Endothelial cell of umbilical vein (primary cell): ENCODE measurements around the gene CNR2. TPM values are rescaled to one million over a fixed set of nuclear protein-coding genes. Genes with fewer than 3 reads are reported as not detected.
"Not testable (repeated sequence)": the region's sequence is repeated elsewhere in the genome, so short reads cannot be mapped to it uniquely, and the experiment has no call there.

Experiments used
- BruUV-seq: library from RNA; stranded (reverse); fragments of 400-500 nt; replicated peaks from 2 replicates; lab custom pipeline; 2021; lab: Mats Ljungman, UMichigan
- CTCF ChIA-PET: fragments of 300-600, 350-600 bp; sonication (Branson Sonifier 250); formaldehyde crosslinking; loops from one replicate; lab custom pipeline; 2021; ENCODE audit warnings: antibody characterized with exemption, inconsistent platforms; lab: Charles Lee
- POLR2A ChIA-PET: fragments of 300-600, 350-600 bp; sonication (Branson Sonifier 250); formaldehyde crosslinking; loops from one replicate; lab custom pipeline; 2021; ENCODE audit warnings: antibody characterized with exemption, inconsistent platforms; lab: Charles Lee
- DNase-seq: peaks from one replicate; pipeline ENCODE4 v3.0.0-alpha.2; 2011; ENCODE audit warnings: low read depth, low spot score
- FAIRE-seq: peaks from 2 replicates; lab custom pipeline; 2011; peaks lifted over from hg19 to GRCh38; lab: Jason Lieb, UNC
- H2AFZ ChIP-seq: 2 replicates; pipeline ENCODE4 v1.6.0; 2012; ENCODE audit warnings: low read depth, low read length, control low read depth, inconsistent platforms
- H3K27ac ChIP-seq: 2 replicates; pipeline ENCODE4 v1.5.1; 2011; ENCODE audit warnings: low read depth, mild to moderate bottlenecking, control low read depth, low read length, moderate library complexity; ENCODE audit not compliant: insufficient read depth
- H3K27me3 ChIP-seq, 2 experiments: 2 replicates each; pipeline versions ENCODE4 v1.6.0 to v1.6.1; 2011; ENCODE audit warnings: low read length in 2 of 2, mixed read lengths in 1 of 2; ENCODE audit not compliant: control insufficient read depth in 2 of 2, insufficient read depth in 2 of 2
- H3K36me3 ChIP-seq, 2 experiments: 2 replicates in 1 of 2; 3 replicates in 1 of 2; pipeline ENCODE4 v1.5.1; 2011; ENCODE audit warnings: low read length in 2 of 2, mild to moderate bottlenecking in 1 of 2, moderate library complexity in 1 of 2; ENCODE audit not compliant: control insufficient read depth in 2 of 2, insufficient read depth in 2 of 2; ENCODE audit errors: extremely low read depth in 1 of 2
- H3K4me1 ChIP-seq: 3 replicates; pipeline ENCODE4 v1.5.1; 2011; ENCODE audit warnings: mild to moderate bottlenecking, low read length; ENCODE audit not compliant: control insufficient read depth, insufficient read depth; ENCODE audit errors: extremely low read depth
- H3K4me2 ChIP-seq: 2 replicates; pipeline ENCODE4 v1.6.1; 2011; ENCODE audit warnings: low read length, control low read depth, mixed read lengths; ENCODE audit not compliant: insufficient read depth
- H3K4me3 ChIP-seq, 3 experiments: fragments of 200-600 bp in 1 of 3; sonication (generic), shearing (Covaris generic) in 1 of 3; replicated peaks in 1 of 3; 2 replicates each; pipeline ENCODE4 v1.5.1; 2011 to 2016; ENCODE audit warnings: control low read depth in 3 of 3, low read length in 3 of 3, mild to moderate bottlenecking in 2 of 3, inconsistent platforms in 1 of 3, low read depth in 1 of 3, moderate library complexity in 1 of 3; ENCODE audit not compliant: insufficient read depth in 1 of 3
- H3K79me2 ChIP-seq: 2 replicates; pipeline ENCODE4 v1.6.0; 2012; ENCODE audit warnings: low read length, inconsistent platforms; ENCODE audit not compliant: control insufficient read depth, insufficient read depth
- H3K9ac ChIP-seq: replicated peaks from 2 replicates; pipeline ENCODE3; 2011; ENCODE audit warnings: low read length, control low read depth; ENCODE audit not compliant: insufficient read depth; ENCODE audit errors: extremely low read depth
- H3K9me1 ChIP-seq: replicated peaks from 3 replicates; pipeline ENCODE4 v1.6.0; 2011; ENCODE audit warnings: mild to moderate bottlenecking, low read length; ENCODE audit not compliant: control insufficient read depth, insufficient read depth; ENCODE audit errors: extremely low read depth
- H3K9me3 ChIP-seq: replicated peaks from 2 replicates; pipeline ENCODE4 v1.5.1; 2012; ENCODE audit warnings: low read length, inconsistent platforms; ENCODE audit not compliant: control insufficient read depth, insufficient read depth
- H4K20me1 ChIP-seq: replicated peaks from 2 replicates; pipeline ENCODE3; 2011; ENCODE audit warnings: mild to moderate bottlenecking, low read length; ENCODE audit not compliant: control insufficient read depth, insufficient read depth; ENCODE audit errors: extremely low read depth
- CTCF ChIP-seq, 2 donors: IDR thresholded peaks; 1 replicate in 1 of 2; 2 replicates in 1 of 2; pipeline ENCODE4 v1.5.1; 2011; ENCODE audit warnings: low read length in 2 of 2, mild to moderate bottlenecking in 2 of 2, moderate library complexity in 2 of 2, control low read depth in 1 of 2, inconsistent platforms in 1 of 2, low read depth in 1 of 2; ENCODE audit not compliant: insufficient read depth in 1 of 2; ENCODE audit errors: extremely low read depth in 1 of 2
- EZH2 ChIP-seq: IDR thresholded peaks from 2 replicates; pipeline ENCODE4 v1.6.1; 2012; ENCODE audit warnings: borderline replicate concordance, low read depth, mild to moderate bottlenecking, moderate library complexity, low read length, inconsistent platforms; ENCODE audit not compliant: severe bottlenecking
- FOS ChIP-seq: IDR thresholded peaks from 2 replicates; pipeline ENCODE4 v1.6.1; 2011; ENCODE audit warnings: mild to moderate bottlenecking, low read length, moderate library complexity, borderline replicate concordance; ENCODE audit not compliant: insufficient read depth
- GATA2 ChIP-seq: IDR thresholded peaks from 2 replicates; pipeline ENCODE4 v1.7.0; 2011; ENCODE audit warnings: low read depth, mild to moderate bottlenecking, moderate library complexity, mixed read lengths, low read length; ENCODE audit not compliant: insufficient read length, insufficient read depth
- JUN ChIP-seq: IDR thresholded peaks from 2 replicates; pipeline ENCODE4 v1.6.1; 2011; ENCODE audit warnings: borderline replicate concordance, low read depth; ENCODE audit not compliant: insufficient read length, insufficient read depth
- MYC ChIP-seq: IDR thresholded peaks from one replicate; pipeline ENCODE4 v1.6.1; 2011; ENCODE audit warnings: mild to moderate bottlenecking, low read depth, low read length
- POLR2A ChIP-seq: IDR thresholded peaks from 2 replicates; pipeline ENCODE4 v1.6.1; 2012; ENCODE audit warnings: low read depth, mild to moderate bottlenecking, control low read depth, low read length
- dilution Hi-C: fragments of 300-500 bp; cut with MboI; formaldehyde crosslinking; loops from one replicate; pipeline ENCODE4 v1.15.0; 2019; ENCODE audit warnings: low sequenced_read_pairs; ENCODE audit not compliant: extremely low pct_ligation_motif_present
- intact Hi-C: fragments of 100-400 bp; cut with micrococcal nuclease; formaldehyde crosslinking; loops from one replicate; pipeline ENCODE4 v1.10.0; 2022
- polyA plus RNA-seq, 4 experiments: library from polyadenylated mRNA; depleted of rRNA in 3 of 4; stranded (reverse) in 3 of 4; unstranded in 1 of 4; fragments of >200 nt; gene quantifications; 2 replicates each; pipeline versions ENCODE4 v1.2.1 to v1.2.3, GENCODE V29; 2011 to 2012; ENCODE audit warnings: missing spikeins in 1 of 4
- total RNA-seq: library from RNA; stranded (reverse); gene quantifications from 2 replicates; pipeline ENCODE4 v1.2.3, GENCODE V29; 2021
- TF ChIP-seq, protein P1 (sequence below): IDR thresholded peaks from 2 replicates; pipeline ENCODE4 v1.6.1; 2011; ENCODE audit not compliant: insufficient read depth, insufficient read length

CNR2 gene
- total and polyA plus RNA-seq, 2 donors (not counting 3 experiments of a cell fraction or from before 2014, with no cell fraction given) = not detected

GRCh38 chr1:23827717-23828116 lies 85.4 kb downstream of the CNR2 start:
- BruUV-seq = no TSS peak
- Histone ChIP-seq H3K27ac (no peak overlapping the region), H3K9me3 (no peaks in the 10 kb centered on the region), H2AFZ (no peak overlapping the region), H3K36me3 (no peaks in the 10 kb centered on the region), H3K4me3 (no peak overlapping the region), H3K9ac (no peak overlapping the region), H3K79me2 (peaks cover 6% of the 10 kb centered on the region), H4K20me1 (no peaks in the 10 kb centered on the region), H3K4me2 (no peak overlapping the region), H3K9me1 (no peaks in the 10 kb centered on the region), H3K27me3 (no peaks in the 10 kb centered on the region), H3K4me1 (peaks cover 9% of the 10 kb centered on the region)
- no peak for TF ChIP-seq CTCF (IDR thresholded peaks at IDR 0.05; ENCODE audit: extremely low read depth in 1 of 2, insufficient read depth in 1 of 2, low read depth in 1 of 2, low read length in 2 of 2)
- TF ChIP-seq, protein P1, sequence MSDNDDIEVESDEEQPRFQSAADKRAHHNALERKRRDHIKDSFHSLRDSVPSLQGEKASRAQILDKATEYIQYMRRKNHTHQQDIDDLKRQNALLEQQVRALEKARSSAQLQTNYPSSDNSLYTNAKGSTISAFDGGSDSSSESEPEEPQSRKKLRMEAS = no peak
- no peak for TF ChIP-seq GATA2
- no peak for TF ChIP-seq POLR2A
- no peak for TF ChIP-seq EZH2
- no peak for TF ChIP-seq MYC
- TF ChIP-seq JUN = no peak
- no peak for TF ChIP-seq FOS
- ChIA-PET POLR2A (no interaction called here), CTCF (interaction anchor here (0.8 kb wide), 1 partner anchor 17 kb away, joined by 3 read pairs; no protein-coding TSS in a partner anchor)
- FAIRE-seq (no peak), DNase-seq (no peak)
- dilution Hi-C loops = no loop called here
- intact Hi-C loops = loop anchor here (5.0 kb wide), 1 partner anchor 130 kb away; the partner anchor contains the start of gene PNRC2

DNA sequence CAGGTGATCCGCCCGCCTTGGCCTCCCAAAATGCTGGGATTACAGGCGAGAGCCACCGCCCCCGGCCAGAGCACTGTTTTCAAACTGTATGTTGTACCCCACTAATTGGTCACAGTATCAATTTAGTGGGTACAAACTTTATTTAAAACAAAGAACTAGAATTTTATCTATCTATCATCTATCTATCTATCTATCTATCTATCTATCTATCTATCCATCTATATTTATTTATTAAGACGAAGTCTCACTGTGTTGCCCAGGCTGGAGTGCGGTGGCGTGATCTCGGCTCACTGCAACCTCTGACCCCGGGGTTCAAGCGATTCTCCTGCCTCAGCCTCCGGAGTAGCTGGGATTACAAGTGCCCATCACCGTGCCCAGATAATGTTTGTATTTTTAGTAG lies 86.6 kb downstream of the CNR2 start:
- H3K9ac ChIP-seq, H3K27ac ChIP-seq, H3K9me3 ChIP-seq, H4K20me1 ChIP-seq, FAIRE-seq, POLR2A ChIA-PET, H3K36me3 ChIP-seq, CTCF ChIA-PET, H3K4me3 ChIP-seq, H3K4me2 ChIP-seq, H3K27me3 ChIP-seq, H3K79me2 ChIP-seq, H2AFZ ChIP-seq, dilution Hi-C loops, H3K4me1 ChIP-seq, H3K9me1 ChIP-seq, DNase-seq, BruUV-seq: not testable (repeated sequence)
- intact Hi-C loops = loop anchor here (5.0 kb wide), 1 partner anchor 131 kb away; the partner anchor contains the start of gene PNRC2
